Measurements from ENCODE around the gene UBR2.

Gene UBR2

GRCh38 chr6:42563697-42564505 is at the start of gene UBR2:
UBR2 (plus strand) TSS chr6:42564029; CDS start chr6:42564320, 291 bp downstream.
- peak; percentile 100 for DNase-seq

- DNase-seq = no peak
These were observed 49.1 kb upstream of the UBR2 start for GRCh38 chr6:42514745-42515144.

- no peak for DNase-seq
These were observed 44.0 kb upstream of the UBR2 start for GRCh38 chr6:42519779-42520178.

GRCh38 chr6:42520786-42521607 is 42.8 kb upstream of the UBR2 start:
- no peak for DNase-seq

GRCh38 chr6:42522036-42522435 is 41.8 kb upstream of the UBR2 start:
- no peak for DNase-seq

- DNase-seq = no peak
These were observed 40.7 kb upstream of the UBR2 start for GRCh38 chr6:42522942-42523814.

- no peak for DNase-seq
These were observed 38.6 kb upstream of the UBR2 start for GRCh38 chr6:42525206-42525605.

- DNase-seq = no peak
These were observed 37.2 kb upstream of the UBR2 start for GRCh38 chr6:42526616-42527015.

- no peak for DNase-seq
These were observed 36.6 kb upstream of the UBR2 start for GRCh38 chr6:42527204-42527603.

- DNase-seq = no peak
These were observed 33.5 kb upstream of the UBR2 start for GRCh38 chr6:42530296-42530695.

- no peak for DNase-seq
These were observed 33.1 kb upstream of the UBR2 start for GRCh38 chr6:42530751-42531150.

GRCh38 chr6:42532038-42532669 is 31.7 kb upstream of the UBR2 start:
- peak; percentile 76 for DNase-seq

- no peak for DNase-seq
These were observed 30.0 kb upstream of the UBR2 start for GRCh38 chr6:42533794-42534193.

GRCh38 chr6:42537536-42537935 is 26.3 kb upstream of the UBR2 start:
- DNase-seq = no peak

- no peak for DNase-seq
These were observed 24.7 kb upstream of the UBR2 start for GRCh38 chr6:42539135-42539534.

- DNase-seq = no peak
These were observed 18.5 kb upstream of the UBR2 start for GRCh38 chr6:42545226-42545773.

GRCh38 chr6:42547407-42548329 is 16.2 kb upstream of the UBR2 start:
- DNase-seq = peak; percentile 95

- DNase-seq = no peak
These were observed 13.6 kb upstream of the UBR2 start for GRCh38 chr6:42550277-42550676.

GRCh38 chr6:42551217-42551616 is 12.6 kb upstream of the UBR2 start:
- DNase-seq = no peak

GRCh38 chr6:42552380-42552779 is 11.4 kb upstream of the UBR2 start:
- DNase-seq = no peak
